GM18873 (cell line): ENCODE results near the gene MLST8.
A peak's percentile ranks its signal among the peaks of the same experiment; 100 is the strongest.

Experiments
- ATAC-seq: cut with Tn5 transposase; IDR thresholded peaks from one replicate; pipeline ENCODE4 v1.9.1; 2021; ENCODE audit warnings: mild to moderate bottlenecking, moderate library complexity, moderate number of reproducible peaks; ENCODE audit not compliant: unreplicated experiment, low FRiP score

Gene MLST8

DNA sequence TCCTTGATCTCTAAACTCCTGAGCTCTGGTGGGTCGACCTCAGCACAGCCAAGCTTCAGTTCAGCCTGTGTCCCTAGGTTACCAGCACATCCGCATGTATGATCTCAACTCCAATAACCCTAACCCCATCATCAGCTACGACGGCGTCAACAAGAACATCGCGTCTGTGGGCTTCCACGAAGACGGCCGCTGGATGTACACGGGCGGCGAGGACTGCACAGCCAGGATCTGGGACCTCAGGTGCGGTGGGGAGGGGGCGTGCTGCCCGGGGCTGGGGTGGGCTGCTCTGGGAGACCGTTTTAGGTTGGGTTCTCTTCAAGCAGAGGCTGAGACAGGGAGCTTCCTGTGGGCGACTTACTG, 1.1 kb downstream of the MLST8 start:
- no peak for ATAC-seq

- no peak for ATAC-seq
Measured at GRCh38 chr16:2206780-2207433, 1.7 kb downstream of the MLST8 start.

DNA sequence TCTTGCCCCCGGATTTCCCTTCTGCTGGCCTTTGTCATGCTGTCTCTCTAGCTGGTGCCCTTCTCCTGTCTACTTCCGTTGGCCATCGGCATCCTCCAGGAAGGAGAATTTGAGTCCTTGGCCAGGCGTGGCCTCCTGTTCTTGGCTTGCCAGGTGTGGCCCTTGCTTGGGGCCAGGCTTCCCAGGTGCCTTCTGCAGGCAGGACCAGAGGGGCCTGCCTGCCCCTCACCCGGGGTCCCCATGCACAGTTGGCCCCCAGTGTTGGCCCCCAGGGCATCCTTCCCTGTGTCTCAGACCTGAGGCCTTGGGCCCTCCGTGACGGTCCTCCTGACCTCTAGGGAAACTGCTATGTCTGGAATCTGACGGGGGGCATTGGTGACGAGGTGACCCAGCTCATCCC, 2.6 kb downstream of the MLST8 start:
- ATAC-seq = no peak

DNA sequence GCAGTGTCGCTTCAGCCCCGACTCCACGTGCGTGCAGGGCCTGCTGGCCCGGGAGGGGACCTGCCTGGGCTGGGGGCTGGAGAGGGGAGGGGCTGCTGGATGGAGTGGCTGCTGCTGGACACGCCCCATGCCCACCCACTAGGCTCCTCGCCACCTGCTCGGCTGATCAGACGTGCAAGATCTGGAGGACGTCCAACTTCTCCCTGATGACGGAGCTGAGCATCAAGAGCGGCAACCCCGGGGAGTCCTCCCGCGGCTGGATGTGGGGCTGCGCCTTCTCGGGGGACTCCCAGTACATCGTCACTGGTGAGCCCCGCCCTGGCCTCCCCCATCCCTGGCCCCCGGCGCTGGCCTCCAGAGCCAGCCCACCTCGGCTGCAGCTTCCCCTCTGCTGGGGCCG, 3.1 kb downstream of the MLST8 start:
- ATAC-seq = no peak

DNA sequence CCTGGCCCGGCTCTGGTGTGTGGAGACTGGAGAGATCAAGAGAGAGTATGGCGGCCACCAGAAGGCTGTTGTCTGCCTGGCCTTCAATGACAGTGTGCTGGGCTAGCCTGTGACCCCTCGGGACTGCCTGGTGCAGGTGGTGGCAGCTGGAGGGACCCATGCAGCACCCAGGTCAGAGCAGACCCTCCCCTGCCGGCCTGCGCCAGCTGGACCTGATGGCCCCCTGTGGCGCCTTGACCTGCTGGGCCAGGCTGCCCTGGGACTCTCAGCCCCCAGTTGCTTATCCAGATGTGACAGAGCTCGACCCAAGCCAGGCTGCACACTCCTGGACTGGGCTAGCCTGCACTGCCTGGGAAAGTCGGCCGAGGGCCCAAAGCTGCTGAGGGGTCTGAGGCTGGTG, 3.5 kb downstream of the MLST8 start:
- no peak for ATAC-seq

GRCh38 chr16:2209258-2210008, 4.2 kb downstream of the MLST8 start:
- ATAC-seq = no peak

- no peak for ATAC-seq
Measured at GRCh38 chr16:2210009-2210332, 4.7 kb downstream of the MLST8 start.

DNA sequence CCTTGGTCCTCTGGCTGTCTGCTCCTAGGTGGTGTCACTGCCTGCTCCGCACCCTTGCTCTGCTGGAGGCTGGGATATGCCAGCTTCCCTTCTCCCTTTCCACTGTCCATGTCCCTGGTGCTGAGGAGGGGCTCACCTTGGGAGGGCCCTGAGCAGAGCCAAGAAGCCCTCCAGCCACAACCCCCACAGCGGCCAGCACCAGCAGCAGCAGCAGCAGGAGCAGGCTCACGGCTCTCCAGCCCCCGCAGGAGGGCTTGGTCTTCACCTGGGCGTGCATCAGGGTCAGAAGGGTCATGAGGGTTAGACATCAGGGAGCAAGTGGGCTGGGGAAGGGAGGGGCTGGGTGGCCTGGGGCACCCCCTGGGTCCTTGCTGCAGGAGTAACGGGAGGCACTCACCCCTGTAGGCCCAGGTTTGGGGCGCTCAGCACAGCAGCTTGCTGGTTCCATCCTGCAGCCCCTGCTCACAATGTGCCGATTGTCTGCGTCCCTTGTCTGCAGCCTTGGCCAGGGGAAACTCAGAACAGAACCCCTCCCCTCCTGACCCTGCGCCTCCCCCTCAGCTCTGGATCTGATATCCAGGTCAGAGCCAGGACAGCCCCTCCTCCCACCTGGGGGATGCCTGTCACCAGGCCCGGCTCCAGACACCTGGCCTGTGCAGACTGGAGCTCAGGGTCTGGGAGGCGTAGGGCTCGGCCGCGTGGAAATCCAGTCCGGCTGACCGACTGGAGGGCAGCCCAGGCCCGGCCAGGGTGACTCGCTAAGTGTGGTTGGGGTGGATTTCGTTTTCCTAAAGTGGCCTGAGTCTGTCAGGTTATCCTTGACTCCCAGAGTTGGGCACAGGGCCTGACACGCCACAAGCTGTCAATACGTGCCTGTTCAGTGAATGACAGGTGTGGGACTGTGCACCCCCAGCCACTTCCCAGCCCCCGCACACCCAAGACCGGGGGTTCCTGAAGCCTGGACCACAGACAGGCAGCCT, 5.4 kb downstream of the MLST8 start, which contains the start of gene BRICD5:
TSS of gene BRICD5 (minus strand) at position 478 of the 980 bp plus-strand sequence. CDS start at position 448, 30 bp downstream.
- ATAC-seq = no peak

- ATAC-seq = no peak
Measured at GRCh38 chr16:2211923-2212347, 6.7 kb downstream of the MLST8 start.

- ATAC-seq = no peak
Measured at GRCh38 chr16:2212362-2213324, 7.4 kb downstream of the MLST8 start.

DNA sequence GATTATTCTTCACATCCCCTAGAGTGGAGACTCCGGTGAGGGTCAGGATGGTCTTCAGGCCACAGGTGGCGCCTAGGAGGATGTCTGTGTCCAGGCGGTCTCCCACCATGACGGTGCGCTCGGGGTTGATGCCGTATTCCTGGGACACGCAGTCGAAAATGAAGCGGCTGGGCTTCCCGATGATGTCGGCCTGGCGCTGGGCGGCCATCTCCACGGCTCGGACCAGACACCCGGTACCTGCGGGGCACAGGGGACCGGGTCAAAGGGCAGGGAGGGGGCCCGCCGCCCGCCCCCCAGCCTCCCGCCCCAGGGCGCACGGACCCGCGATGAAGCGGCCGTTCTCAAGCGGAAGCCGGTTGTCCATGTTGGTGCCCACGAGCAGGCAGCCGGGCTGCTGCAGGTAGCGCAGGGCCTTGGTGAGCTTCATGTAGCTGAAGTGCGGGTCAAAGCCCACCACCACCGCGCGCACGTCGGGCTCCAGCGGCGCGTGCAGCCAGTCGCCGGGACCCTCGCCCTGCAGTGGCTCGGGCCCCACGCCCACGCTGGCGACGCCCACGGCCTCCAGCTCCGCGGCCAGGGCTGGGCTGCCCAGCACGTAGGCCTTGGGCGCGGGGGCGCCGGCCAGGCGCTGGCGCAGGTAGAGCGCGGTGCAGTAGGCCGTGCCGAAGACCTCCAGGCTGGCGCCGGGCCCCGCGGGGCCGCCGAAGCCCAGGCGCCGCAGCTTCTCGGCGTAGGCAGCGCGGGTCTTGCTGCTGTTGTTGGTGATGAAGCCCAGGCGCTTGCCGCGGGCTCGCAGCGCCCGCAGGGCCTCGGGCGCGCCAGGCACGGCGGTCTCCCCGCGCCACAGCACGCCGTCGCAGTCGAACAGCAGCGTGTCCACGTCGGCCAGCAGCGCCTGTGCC, 8.8 kb downstream of the MLST8 start:
- peak; percentile 13 for ATAC-seq

GRCh38 chr16:2214719-2214968, 9.4 kb downstream of the MLST8 start, which contains the start of gene PGP:
Gene PGP (minus strand): TSS chr16:2214840. CDS start chr16:2214777, 63 bp downstream.
- no peak for ATAC-seq

- no peak for ATAC-seq
Measured at GRCh38 chr16:2216330-2216729, 11.1 kb downstream of the MLST8 start.

DNA sequence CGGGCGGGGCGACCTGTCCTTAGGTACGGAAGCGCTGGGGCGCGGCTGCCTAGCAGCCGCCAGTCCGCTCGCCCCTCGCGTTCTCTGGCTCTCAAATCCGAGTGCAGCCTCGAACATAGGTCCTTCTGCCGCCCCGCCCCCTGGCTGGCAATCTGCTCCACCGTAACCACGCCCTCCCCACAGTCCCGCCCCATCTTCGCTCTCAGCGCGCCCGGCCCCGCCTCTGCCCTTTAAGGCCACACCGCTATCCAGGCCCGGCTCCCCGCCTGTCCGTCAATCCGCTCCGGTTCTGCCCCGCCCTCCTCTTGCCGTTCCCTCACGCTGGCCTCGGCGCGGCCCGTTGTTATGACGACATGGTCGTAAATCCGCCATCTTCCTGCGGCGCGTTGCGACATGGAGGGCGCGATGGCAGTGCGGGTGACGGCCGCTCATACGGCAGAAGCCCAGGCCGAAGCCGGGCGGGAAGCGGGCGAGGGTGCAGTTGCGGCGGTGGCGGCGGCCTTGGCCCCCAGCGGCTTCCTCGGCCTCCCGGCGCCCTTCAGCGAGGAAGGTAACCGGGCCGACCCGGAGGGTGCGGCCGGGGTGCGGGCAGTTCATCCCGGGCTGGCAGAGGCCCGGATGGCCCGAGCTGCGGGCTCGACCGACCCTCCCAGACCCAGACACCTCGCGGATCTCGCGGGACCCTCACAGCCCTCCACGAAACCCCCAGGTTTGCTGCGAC, 18.1 kb downstream of the MLST8 start, which contains the start of gene E4F1:
TSS of gene E4F1 (plus strand) at position 371 of the 721 bp plus-strand sequence. CDS start at position 394, 23 bp downstream.
- ATAC-seq = peak; percentile 87

GRCh38 chr16:2223942-2224486, 18.8 kb downstream of the MLST8 start:
- ATAC-seq = peak; percentile 13

DNA sequence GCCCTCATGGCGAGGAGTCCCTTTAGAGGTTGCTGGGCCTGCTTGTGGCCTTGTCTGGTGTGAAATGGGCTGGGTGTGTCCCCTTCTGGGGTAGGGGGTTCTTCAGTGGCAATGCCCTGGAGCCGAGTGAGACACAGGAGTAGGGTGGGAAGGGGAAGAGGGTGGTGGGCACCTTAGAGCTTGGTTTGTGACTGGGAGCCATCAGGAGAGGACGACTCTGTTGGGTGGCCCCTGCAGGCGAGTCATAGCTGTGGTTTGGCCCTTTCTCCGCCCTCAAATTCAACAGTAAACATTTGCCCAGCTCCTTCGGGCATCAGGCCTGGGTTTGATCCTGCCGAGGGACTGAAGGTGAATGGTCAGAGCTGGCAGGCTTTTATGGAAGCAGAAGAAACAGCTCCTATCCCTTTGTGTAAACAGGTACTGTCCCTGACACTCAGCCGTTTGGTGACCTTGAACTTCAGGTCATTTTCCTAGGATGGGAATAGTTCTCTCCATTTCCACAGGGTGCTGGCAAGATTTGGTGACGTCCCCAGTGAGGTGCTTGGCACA, 21.1 kb downstream of the MLST8 start:
- no peak for ATAC-seq

GRCh38 chr16:2226918-2227317, 21.7 kb downstream of the MLST8 start:
- no peak for ATAC-seq
